HCT116 (cell line): ENCODE data around the gene INSL3. TPM values are rescaled to one million over a fixed set of nuclear protein-coding genes. Genes with fewer than 3 reads are reported as not detected.

Experiments
- ATAC-seq: fragments of 200-7000 bp; cut with Tn5 transposase; 2 replicates; pipeline ENCODE4 v1.9.1; 2020; ENCODE audit warnings: mild to moderate bottlenecking, moderate library complexity
- BruUV-seq: library from RNA; stranded (reverse); fragments of 400-500 nt; replicated peaks from 2 replicates; lab custom pipeline; 2021; lab: Mats Ljungman, UMichigan
- CTCF ChIA-PET: fragments of 300-600 bp; sonication (Branson Sonifier 250); formaldehyde crosslinking; loops from one replicate; lab custom pipeline; 2021; ENCODE audit warnings: antibody characterized with exemption; lab: Charles Lee
- POLR2A ChIA-PET: fragments of 300-600, 350-600 bp; sonication (Branson Sonifier 250); formaldehyde crosslinking; loops from one replicate; lab custom pipeline; 2021; ENCODE audit warnings: antibody characterized with exemption; lab: Charles Lee
- RAD21 ChIA-PET, 2 experiments: fragments of 300-600 bp; sonication (Branson Sonifier 250); formaldehyde crosslinking; loops; one replicate each; lab custom pipeline; 2023; ENCODE audit warnings: low total read pairs in 2 of 2; ENCODE audit not compliant: uncharacterized antibody in 2 of 2, unreplicated experiment in 2 of 2, low non-redundant PET in 1 of 2; lab: Charles Lee
- DNase-seq: peaks from one replicate; pipeline ENCODE4 v3.0.0-alpha.2; 2010; ENCODE audit warnings: low read depth, low spot score
- H2AFZ ChIP-seq: fragments of 200-600 bp; shearing (Covaris generic), sonication (generic); 2 replicates; pipeline ENCODE4 v1.6.1; 2017; ENCODE audit warnings: low read depth, mixed run types, mixed read lengths, antibody characterized with exemption, low read length; ENCODE audit not compliant: poor library complexity, severe bottlenecking
- H3K27ac ChIP-seq: 2 replicates; pipeline ENCODE4 v1.5.1; 2012; ENCODE audit warnings: low read depth, low read length
- H3K27me3 ChIP-seq: fragments of 200-600 bp; sonication (generic); 2 replicates; pipeline ENCODE4 v1.6.1; 2016; ENCODE audit warnings: mixed run types, low read length, mixed read lengths; ENCODE audit not compliant: insufficient read depth
- H3K36me3 ChIP-seq, 2 experiments: fragments of 200-500 bp in 1 of 2; fragments of 200-600 bp in 1 of 2; sonication (Bioruptor generic) in 1 of 2; sonication (generic) in 1 of 2; 2 replicates each; pipeline versions ENCODE4 v1.5.1 to v1.6.1; 2014 to 2016; ENCODE audit warnings: low read length in 2 of 2, inconsistent platforms in 1 of 2, mixed read lengths in 1 of 2, mixed run types in 1 of 2; ENCODE audit not compliant: insufficient read depth in 2 of 2, control insufficient read depth in 1 of 2
- H3K4me1 ChIP-seq, 2 experiments: fragments of 200-600 bp in 1 of 2; sonication (generic) in 1 of 2; 2 replicates each; pipeline versions ENCODE4 v1.5.1 to v1.6.1; 2012 to 2017; ENCODE audit warnings: low read length in 2 of 2, inconsistent platforms in 1 of 2, mild to moderate bottlenecking in 1 of 2, mixed read lengths in 1 of 2, mixed run types in 1 of 2, moderate library complexity in 1 of 2; ENCODE audit not compliant: insufficient read depth in 2 of 2, control insufficient read depth in 1 of 2
- H3K4me2 ChIP-seq: fragments of 200-600 bp; sonication (generic); 2 replicates; pipeline ENCODE4 v1.6.1; 2017; ENCODE audit warnings: mixed run types, low read length, mixed read lengths
- H3K4me3 ChIP-seq, 2 experiments: fragments of 200-600 bp in 1 of 2; sonication (generic) in 1 of 2; replicated peaks in 1 of 2; 2 replicates each; pipeline ENCODE4 v1.5.1; 2011 to 2016; ENCODE audit warnings: low read length in 2 of 2, control low read depth in 1 of 2, low read depth in 1 of 2, mild to moderate bottlenecking in 1 of 2, mixed read lengths in 1 of 2, mixed run types in 1 of 2
- H3K79me2 ChIP-seq: fragments of 200-600 bp; sonication (generic); 2 replicates; pipeline ENCODE4 v1.6.1; 2017; ENCODE audit warnings: mild to moderate bottlenecking, mixed run types, low read length, moderate library complexity, mixed read lengths; ENCODE audit not compliant: insufficient read depth
- H3K9ac ChIP-seq: fragments of 200-600 bp; sonication (generic); 2 replicates; pipeline ENCODE4 v1.6.1; 2016; ENCODE audit warnings: low read length, mixed read lengths
- H3K9me2 ChIP-seq: fragments of 200-600 bp; sonication (generic), shearing (Covaris generic); 2 replicates; pipeline ENCODE4 v1.6.1; 2017; ENCODE audit warnings: mixed run types, mild to moderate bottlenecking, moderate library complexity; ENCODE audit not compliant: insufficient read depth
- H3K9me3 ChIP-seq, 2 experiments: fragments of 200-500 bp in 1 of 2; fragments of 200-600 bp in 1 of 2; sonication (Bioruptor generic) in 1 of 2; sonication (generic) in 1 of 2; 2 replicates each; pipeline ENCODE4 v1.6.1; 2014 to 2017; ENCODE audit warnings: low read length in 2 of 2, mixed read lengths in 2 of 2, inconsistent platforms in 1 of 2, low read depth in 1 of 2, mild to moderate bottlenecking in 1 of 2, mixed run types in 1 of 2, moderate library complexity in 1 of 2; ENCODE audit not compliant: control insufficient read depth in 1 of 2, insufficient read depth in 1 of 2
- H4K20me1 ChIP-seq: fragments of 200-600 bp; sonication (generic), shearing (Covaris generic); 2 replicates; pipeline ENCODE4 v1.6.1; 2017; ENCODE audit warnings: mixed run types, mild to moderate bottlenecking, moderate library complexity; ENCODE audit not compliant: insufficient read depth
- CBX3 ChIP-seq: IDR thresholded peaks from 2 replicates; pipeline ENCODE4 v1.6.1; 2012; ENCODE audit warnings: low read depth
- POLR2AphosphoS5 ChIP-seq: IDR thresholded peaks from 2 replicates; pipeline ENCODE4 v1.6.1; 2011; ENCODE audit warnings: mild to moderate bottlenecking, low read depth, low read length, moderate library complexity
- intact Hi-C: fragments of 100-400 bp; cut with micrococcal nuclease; formaldehyde crosslinking; loops from 2 replicates; pipeline ENCODE4 v1.10.0; 2022
- total RNA-seq: library from RNA; stranded (reverse); gene quantifications from one replicate; pipeline ENCODE4 v1.2.1, GENCODE V29; 2021; ENCODE audit not compliant: unreplicated experiment
- TF ChIP-seq, protein P1 (sequence below), 3 experiments: fragments of 200-600 bp in 1 of 3; sonication (generic) in 1 of 3; IDR thresholded peaks in 2 of 3; conservative IDR thresholded peaks in 1 of 3; 2 replicates each; pipeline ENCODE4 v1.5.1; 2012 to 2017; ENCODE audit warnings: low read depth in 2 of 3, low read length in 2 of 3, antibody characterized with exemption in 1 of 3, borderline replicate concordance in 1 of 3, control low read depth in 1 of 3, mild to moderate bottlenecking in 1 of 3, mixed read lengths in 1 of 3, mixed run types in 1 of 3, moderate library complexity in 1 of 3; ENCODE audit not compliant: insufficient read depth in 1 of 3
- TF ChIP-seq, protein P2 (sequence below): IDR thresholded peaks from 2 replicates; pipeline ENCODE4 v1.6.1; 2012

Gene INSL3
- total RNA-seq, 1 experiment from 2014 or later: 0.96 TPM

DNA sequence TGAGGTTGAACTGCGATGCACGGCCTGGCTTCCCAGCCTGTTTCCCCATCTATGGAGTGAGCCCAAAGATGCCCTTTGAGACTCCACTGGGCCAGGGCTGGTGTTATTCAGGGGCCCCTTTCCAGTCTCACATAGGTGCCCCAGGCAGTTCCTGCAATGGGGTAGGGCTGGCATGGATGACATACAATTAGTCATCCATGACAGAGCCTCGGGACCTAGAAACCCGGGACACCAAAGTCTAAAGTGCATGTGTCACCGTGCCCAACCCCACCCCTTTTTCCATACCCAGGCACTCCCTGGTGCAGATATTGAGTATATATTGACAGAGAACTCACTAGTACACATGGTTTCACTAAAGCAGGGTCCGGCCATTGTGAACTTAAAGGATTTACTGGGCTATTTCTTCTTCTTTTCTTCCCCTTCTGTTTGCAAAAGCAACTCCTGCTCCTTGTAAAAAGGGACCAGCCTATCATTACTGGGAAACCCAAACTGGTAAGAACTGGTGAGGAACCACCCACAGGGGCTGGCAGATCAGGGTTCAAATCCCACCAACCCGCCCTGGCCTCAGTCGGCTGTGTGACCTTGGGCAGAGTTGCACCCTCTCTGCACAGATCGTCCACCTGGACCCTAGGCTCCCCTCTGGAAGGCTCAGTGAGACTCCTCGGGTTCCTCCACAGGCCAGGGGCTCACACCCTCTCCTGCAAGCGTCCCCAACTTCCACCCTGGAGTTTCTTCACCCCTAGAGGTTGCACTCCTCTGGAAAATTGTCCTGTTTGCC, 23.7 kb downstream of the INSL3 start (continued):
- TF ChIP-seq, protein P1, sequence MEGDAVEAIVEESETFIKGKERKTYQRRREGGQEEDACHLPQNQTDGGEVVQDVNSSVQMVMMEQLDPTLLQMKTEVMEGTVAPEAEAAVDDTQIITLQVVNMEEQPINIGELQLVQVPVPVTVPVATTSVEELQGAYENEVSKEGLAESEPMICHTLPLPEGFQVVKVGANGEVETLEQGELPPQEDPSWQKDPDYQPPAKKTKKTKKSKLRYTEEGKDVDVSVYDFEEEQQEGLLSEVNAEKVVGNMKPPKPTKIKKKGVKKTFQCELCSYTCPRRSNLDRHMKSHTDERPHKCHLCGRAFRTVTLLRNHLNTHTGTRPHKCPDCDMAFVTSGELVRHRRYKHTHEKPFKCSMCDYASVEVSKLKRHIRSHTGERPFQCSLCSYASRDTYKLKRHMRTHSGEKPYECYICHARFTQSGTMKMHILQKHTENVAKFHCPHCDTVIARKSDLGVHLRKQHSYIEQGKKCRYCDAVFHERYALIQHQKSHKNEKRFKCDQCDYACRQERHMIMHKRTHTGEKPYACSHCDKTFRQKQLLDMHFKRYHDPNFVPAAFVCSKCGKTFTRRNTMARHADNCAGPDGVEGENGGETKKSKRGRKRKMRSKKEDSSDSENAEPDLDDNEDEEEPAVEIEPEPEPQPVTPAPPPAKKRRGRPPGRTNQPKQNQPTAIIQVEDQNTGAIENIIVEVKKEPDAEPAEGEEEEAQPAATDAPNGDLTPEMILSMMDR (IDR thresholded peaks at IDR 0.05 in 2 of 3, conservative IDR thresholded peaks at IDR 0.05 in 1 of 3; ENCODE audit: borderline replicate concordance in 1 of 3, insufficient read depth in 1 of 3, low read depth in 2 of 3, low read length in 2 of 3): no peak
- peak; percentile 64 for TF ChIP-seq POLR2AphosphoS5

DNA sequence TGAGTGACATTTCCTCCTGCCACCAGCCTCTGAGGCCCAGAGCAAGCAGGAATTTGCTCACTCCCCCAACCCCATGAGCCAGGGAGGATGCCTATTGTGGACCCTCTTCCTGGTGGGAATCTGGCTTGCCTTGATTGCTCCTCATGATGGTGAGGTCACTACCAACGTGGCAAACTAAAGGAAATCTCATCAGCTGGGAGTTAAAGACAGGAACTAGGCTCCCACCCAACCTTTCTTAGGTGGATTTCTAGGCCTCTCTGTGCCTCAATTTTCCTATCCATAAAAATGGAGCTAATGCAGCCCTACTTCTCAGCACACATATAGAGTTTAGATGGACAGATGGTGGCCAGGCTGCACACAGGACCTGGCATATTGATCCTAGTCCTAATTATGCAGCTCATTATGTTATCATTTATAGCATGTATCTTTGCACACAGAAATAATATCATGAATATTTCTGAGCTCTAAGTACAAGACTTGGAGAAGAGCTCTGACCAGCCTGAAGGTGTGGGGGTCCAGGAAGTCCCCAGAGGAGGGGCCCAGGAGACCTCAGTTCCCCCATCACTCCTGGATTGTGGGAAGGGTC, 24.4 kb downstream of the INSL3 start:
- BruUV-seq: no TSS peak
- Histone ChIP-seq H3K9ac (peak overlapping the region; percentile 86), H4K20me1 (no peaks in the 10 kb centered on the region), H3K9me2 (no peaks in the 10 kb centered on the region), H2AFZ (no peak overlapping the region), H3K4me1 (peaks cover 46 to 75% of the 10 kb centered on the region in 2 experiments), H3K4me2 (peak overlapping the region; percentile 93), H3K79me2 (peaks cover 45% of the 10 kb centered on the region), H3K4me3 (peak overlapping the region; percentile 75 to 90), H3K9me3 (no peaks in the 10 kb centered on the region), H3K27me3 (no peaks in the 10 kb centered on the region), H3K36me3 (no peaks in the 10 kb centered on the region), H3K27ac (peak overlapping the region; percentile 84)
- RAD21 ChIA-PET: interaction anchor here in 1 of 2 experiments (1.0 kb wide), 1 partner anchor 47 kb away, joined by 3 read pairs; no protein-coding TSS in a partner anchor
- intact Hi-C loops: loop anchor here (2.0 to 5.0 kb wide), 2 partner anchors 18 to 45 kb away; no protein-coding TSS in a partner anchor
- POLR2A ChIA-PET: interaction anchor here (1.0 to 3.4 kb wide), 2 partner anchors 34 to 191 kb away, joined by 3 to 20 read pairs; no protein-coding TSS in a partner anchor
- ATAC-seq (peak; percentile 1; the same call in 1 of the 2 replicates), DNase-seq (no peak)
- TF ChIP-seq, protein P2, sequence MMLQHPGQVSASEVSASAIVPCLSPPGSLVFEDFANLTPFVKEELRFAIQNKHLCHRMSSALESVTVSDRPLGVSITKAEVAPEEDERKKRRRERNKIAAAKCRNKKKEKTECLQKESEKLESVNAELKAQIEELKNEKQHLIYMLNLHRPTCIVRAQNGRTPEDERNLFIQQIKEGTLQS: no peak
- TF ChIP-seq CBX3: peak; percentile 57
- CTCF ChIA-PET: interaction anchor here (1.3 to 2.7 kb wide), 2 partner anchors 14 to 31 kb away, joined by 3 to 10 read pairs; no protein-coding TSS in a partner anchor
